ENCODE measurements around the gene VAMP2. TPM values are rescaled to one million over a fixed set of nuclear protein-coding genes. Genes with fewer than 3 reads are reported as not detected.

VAMP2 gene
- total and polyA plus RNA-seq, 2 donors (not counting 1 experiment from before 2014, with no cell fraction given) = 162 to 209 TPM

- H3K36me3 ChIP-seq (replicated peaks in 1 of 2; ENCODE audit: control extremely low read depth in 1 of 2, control insufficient read depth in 1 of 2, extremely low read depth in 1 of 2, insufficient read depth in 2 of 2, low read length in 1 of 2) = peaks cover 0 to 77% of the 10 kb centered on the region in 2 experiments
- WGBS (ENCODE audit: insufficient coverage) = 92% methylated on average over 11 of the region's 14 CpGs
- H4K20me1 ChIP-seq (ENCODE audit: control insufficient read depth, insufficient read depth, low read length, poor library complexity, severe bottlenecking) = peaks cover 26% of the 10 kb centered on the region
- Mint-ChIP-seq H3K9me3 (ENCODE audit: insufficient read depth) (no peaks in the 10 kb centered on the region), H3K4me1 (peaks cover 18% of the 10 kb centered on the region), H3K4me3 (no peak overlapping the region), H3K27me3 (no peaks in the 10 kb centered on the region), H3K27ac (no peak overlapping the region)
- no peak overlapping the region for H3K4me2 ChIP-seq (replicated peaks; ENCODE audit: low read depth, low read length, poor library complexity, severe bottlenecking)
- POLR2A ChIA-PET = interaction anchor here (1.7 kb wide), 1 partner anchor 12 kb away, joined by 6 read pairs; no protein-coding TSS in a partner anchor
- H3K9ac ChIP-seq (ENCODE audit: low read length) = no peak overlapping the region
- no peak overlapping the region for H2AFZ ChIP-seq (ENCODE audit: insufficient read depth, low read depth, low read length, poor library complexity, severe bottlenecking)
- no peaks in the 10 kb centered on the region for H3K9me3 ChIP-seq (ENCODE audit: control extremely low read depth in 1 of 3, control insufficient read depth in 2 of 3, insufficient read depth in 1 of 3, low read length in 2 of 3)
- no peaks in the 10 kb centered on the region for H3K27me3 ChIP-seq (replicated peaks in 1 of 4; ENCODE audit: control extremely low read depth in 1 of 4, control insufficient read depth in 3 of 4, insufficient read depth in 4 of 4, low read length in 3 of 4)
- ATAC-seq (ENCODE audit: low read depth) (no peak), DNase-seq (peak; percentile 34)
- no peak overlapping the region for H3K27ac ChIP-seq (ENCODE audit: low read length in 2 of 2)
- peaks cover 10 to 19% of the 10 kb centered on the region in 2 donors for H3K4me1 ChIP-seq (ENCODE audit: control insufficient read depth in 2 of 2, insufficient read depth in 2 of 2, low read length in 2 of 2)
- H3K79me2 ChIP-seq (ENCODE audit: control insufficient read depth, insufficient read depth, low read length) = peaks cover 30% of the 10 kb centered on the region
- TF ChIP-seq EZH2 (IDR thresholded peaks at IDR 0.05; ENCODE audit: borderline replicate concordance, insufficient read depth, low read depth, low read length, poor library complexity, severe bottlenecking) (no peak), CTCF (IDR thresholded peaks at IDR 0.05) (no peak)
- no peak overlapping the region for H3K4me3 ChIP-seq (ENCODE audit: control extremely low read depth in 1 of 5, extremely low read depth in 1 of 5, insufficient read depth in 1 of 5, low read depth in 2 of 5, low read length in 4 of 5)
- CTCF ChIA-PET = interaction anchor here (0.9 to 2.7 kb wide), 3 partner anchors 10 to 36 kb away, joined by 3 to 10 read pairs (median 4); no protein-coding TSS in a partner anchor
- intact Hi-C loops (cut with micrococcal nuclease) = no loop called here
Observed at GRCh38 chr17:8146381-8147140, 16.2 kb downstream of the VAMP2 start.

- DNase-seq (peak; percentile 32), ATAC-seq (ENCODE audit: low read depth) (no peak)
- H4K20me1 ChIP-seq (ENCODE audit: control insufficient read depth, insufficient read depth, low read length, poor library complexity, severe bottlenecking) = peaks cover 22% of the 10 kb centered on the region
- intact Hi-C loops (cut with micrococcal nuclease) = no loop called here
- TF ChIP-seq CTCF (IDR thresholded peaks at IDR 0.05) (no peak), EZH2 (IDR thresholded peaks at IDR 0.05; ENCODE audit: borderline replicate concordance, insufficient read depth, low read depth, low read length, poor library complexity, severe bottlenecking) (no peak)
- H3K9ac ChIP-seq (ENCODE audit: low read length) = no peak overlapping the region
- Mint-ChIP-seq H3K4me3 (no peak overlapping the region), H3K27me3 (no peaks in the 10 kb centered on the region), H3K4me1 (peaks cover 14% of the 10 kb centered on the region), H3K9me3 (ENCODE audit: insufficient read depth) (no peaks in the 10 kb centered on the region), H3K27ac (no peak overlapping the region)
- no peak overlapping the region for H3K4me2 ChIP-seq (replicated peaks; ENCODE audit: low read depth, low read length, poor library complexity, severe bottlenecking)
- WGBS (ENCODE audit: insufficient coverage) = 100% methylated on average over 6 of the region's 12 CpGs
- POLR2A ChIA-PET = no interaction called here
- H3K4me1 ChIP-seq (ENCODE audit: control insufficient read depth in 2 of 2, insufficient read depth in 2 of 2, low read length in 2 of 2) = peaks cover 7 to 12% of the 10 kb centered on the region in 2 donors
- no peak overlapping the region for H3K4me3 ChIP-seq (ENCODE audit: control extremely low read depth in 1 of 5, extremely low read depth in 1 of 5, insufficient read depth in 1 of 5, low read depth in 2 of 5, low read length in 4 of 5)
- peaks cover 29% of the 10 kb centered on the region for H3K79me2 ChIP-seq (ENCODE audit: control insufficient read depth, insufficient read depth, low read length)
- CTCF ChIA-PET = interaction anchor here (1.6 kb wide), 1 partner anchor 11 kb away, joined by 4 read pairs; no protein-coding TSS in a partner anchor
- H3K27ac ChIP-seq (ENCODE audit: low read length in 2 of 2) = no peak overlapping the region
- H3K9me3 ChIP-seq (ENCODE audit: control extremely low read depth in 1 of 3, control insufficient read depth in 2 of 3, insufficient read depth in 1 of 3, low read length in 2 of 3) = no peaks in the 10 kb centered on the region
- no peaks in the 10 kb centered on the region for H3K27me3 ChIP-seq (replicated peaks in 1 of 4; ENCODE audit: control extremely low read depth in 1 of 4, control insufficient read depth in 3 of 4, insufficient read depth in 4 of 4, low read length in 3 of 4)
- H3K36me3 ChIP-seq (replicated peaks in 1 of 2; ENCODE audit: control extremely low read depth in 1 of 2, control insufficient read depth in 1 of 2, extremely low read depth in 1 of 2, insufficient read depth in 2 of 2, low read length in 1 of 2) = peaks cover 0 to 84% of the 10 kb centered on the region in 2 experiments
- H2AFZ ChIP-seq (ENCODE audit: insufficient read depth, low read depth, low read length, poor library complexity, severe bottlenecking) = no peak overlapping the region
Observed at GRCh38 chr17:8145811-8146210, 16.9 kb downstream of the VAMP2 start.

Measured in B cell (primary cell).